ENCODE measurements around the gene VEGFC. TPM values are rescaled to one million over a fixed set of nuclear protein-coding genes. Genes with fewer than 3 reads are reported as not detected.
A peak's percentile ranks its signal among the peaks of the same experiment; 100 is the strongest.

Gene VEGFC
- total RNA-seq, 4 donors from 2014 or later: 2.6 to 14.9 (median 5.4) TPM

- no peak for TF ChIP-seq POLR2A (IDR thresholded peaks at IDR 0.05)
- TF ChIP-seq CTCF (IDR thresholded peaks at IDR 0.05): no peak
- no peak for DNase-seq
- Histone ChIP-seq H3K9me3 (no peaks in the 10 kb centered on the region), H3K27me3 (no peaks in the 10 kb centered on the region), H3K4me3 (no peak overlapping the region), H3K27ac (peak overlapping the region in 1 of 4 donors; percentile 4), H3K36me3 (no peaks in the 10 kb centered on the region), H3K4me1 (no peaks in the 10 kb centered on the region)
These were observed 11.6 kb downstream of the VEGFC start for GRCh38 chr4:176780995-176781738.

- H3K9me3 ChIP-seq: no peaks in the 10 kb centered on the region
- no peak overlapping the region for H3K27ac ChIP-seq
- no peak for DNase-seq
- H3K27me3 ChIP-seq: no peaks in the 10 kb centered on the region
- no peaks in the 10 kb centered on the region for H3K4me1 ChIP-seq
- no peaks in the 10 kb centered on the region for H3K36me3 ChIP-seq
- H3K4me3 ChIP-seq: no peak overlapping the region
- no peak for TF ChIP-seq CTCF (IDR thresholded peaks at IDR 0.05)
- TF ChIP-seq POLR2A (IDR thresholded peaks at IDR 0.05): no peak
These were observed 13.3 kb downstream of the VEGFC start for GRCh38 chr4:176779421-176779820.

GRCh38 chr4:176778491-176778890 lies 14.2 kb downstream of the VEGFC start:
- no peak for DNase-seq
- H3K9me3 ChIP-seq: no peaks in the 10 kb centered on the region
- no peak overlapping the region for H3K27ac ChIP-seq
- no peaks in the 10 kb centered on the region for H3K4me1 ChIP-seq
- TF ChIP-seq CTCF (IDR thresholded peaks at IDR 0.05): no peak
- no peak for TF ChIP-seq POLR2A (IDR thresholded peaks at IDR 0.05)
- H3K36me3 ChIP-seq: no peaks in the 10 kb centered on the region
- no peaks in the 10 kb centered on the region for H3K27me3 ChIP-seq
- H3K4me3 ChIP-seq: no peak overlapping the region

- no peaks in the 10 kb centered on the region for H3K4me1 ChIP-seq
- H3K36me3 ChIP-seq: no peaks in the 10 kb centered on the region
- no peak overlapping the region for H3K4me3 ChIP-seq
- no peak overlapping the region for H3K27ac ChIP-seq
- DNase-seq: no peak
- no peaks in the 10 kb centered on the region for H3K27me3 ChIP-seq
- no peak for TF ChIP-seq CTCF (IDR thresholded peaks at IDR 0.05)
- TF ChIP-seq POLR2A (IDR thresholded peaks at IDR 0.05): no peak
- H3K9me3 ChIP-seq: no peaks in the 10 kb centered on the region
These were observed 14.7 kb downstream of the VEGFC start for GRCh38 chr4:176778063-176778462.

GRCh38 chr4:176775338-176775737 lies 17.4 kb downstream of the VEGFC start:
- Histone ChIP-seq H3K4me3 (no peak overlapping the region), H3K36me3 (no peaks in the 10 kb centered on the region), H3K27me3 (no peaks in the 10 kb centered on the region), H3K27ac (no peak overlapping the region), H3K4me1 (no peaks in the 10 kb centered on the region), H3K9me3 (no peaks in the 10 kb centered on the region)
- no peak for DNase-seq
- no peak for TF ChIP-seq POLR2A (IDR thresholded peaks at IDR 0.05)
- no peak for TF ChIP-seq CTCF (IDR thresholded peaks at IDR 0.05)

Measured in Peyer's patch (tissue), 4 donors.